RWPE2 (cell line): ENCODE data around the gene CTXND1.

Experiments
- ATAC-seq: fragments of 200-7000 bp; cut with Tn5 transposase; 3 replicates; pipeline ENCODE4 v1.9.1; 2021; ENCODE audit warnings: low read depth
- DNase-seq: peaks from one replicate; pipeline ENCODE4 v3.0.0-alpha.2; 2020; ENCODE audit warnings: low spot score
- H3K27ac ChIP-seq: fragments of 450-650 bp; 2 replicates; pipeline ENCODE4 v1.5.1; 2017; ENCODE audit warnings: mild to moderate bottlenecking; ENCODE audit not compliant: poor library complexity, severe bottlenecking
- H3K27me3 ChIP-seq: fragments of 250-450 bp; sonication (Bioruptor Pico); 2 replicates; pipeline ENCODE4 v1.5.1; 2021; ENCODE audit warnings: mild to moderate bottlenecking, moderate library complexity; ENCODE audit not compliant: insufficient read depth, poor library complexity, severe bottlenecking
- H3K36me3 ChIP-seq: fragments of 250-450 bp; sonication (Bioruptor Pico); 2 replicates; pipeline ENCODE4 v1.5.1; 2020; ENCODE audit warnings: low read depth, mild to moderate bottlenecking, moderate library complexity
- H3K4me1 ChIP-seq: fragments of 250-450 bp; sonication (Bioruptor Pico); 2 replicates; pipeline ENCODE4 v1.5.1; 2021; ENCODE audit warnings: mild to moderate bottlenecking, moderate library complexity; ENCODE audit not compliant: insufficient read depth, poor library complexity, severe bottlenecking
- H3K4me3 ChIP-seq: fragments of 250-450 bp; sonication (Bioruptor Pico); 2 replicates; pipeline ENCODE4 v1.5.1; 2021; ENCODE audit warnings: mild to moderate bottlenecking, moderate library complexity; ENCODE audit not compliant: severe bottlenecking
- H3K9me3 ChIP-seq: fragments of 250-450 bp; sonication (Bioruptor Pico); 2 replicates; pipeline ENCODE4 v1.5.1; 2021; ENCODE audit warnings: mild to moderate bottlenecking, moderate library complexity; ENCODE audit not compliant: severe bottlenecking
- CTCF ChIP-seq: fragments of 450-650 bp; IDR thresholded peaks from one replicate; pipeline ENCODE4 v1.5.1; 2017; ENCODE audit warnings: mild to moderate bottlenecking, moderate library complexity; ENCODE audit not compliant: poor library complexity, severe bottlenecking

CTXND1 gene

GRCh38 chr15:80277147-80277546 lies 25.1 kb upstream of the CTXND1 start:
- no peak for TF ChIP-seq CTCF
- Histone ChIP-seq H3K4me1 (no peaks in the 10 kb centered on the region), H3K27ac (no peak overlapping the region), H3K27me3 (peaks cover under 1% of the 10 kb centered on the region), H3K4me3 (no peak overlapping the region), H3K9me3 (no peaks in the 10 kb centered on the region), H3K36me3 (no peaks in the 10 kb centered on the region)
- DNase-seq (no peak), ATAC-seq (no peak)

GRCh38 chr15:80275961-80276360 lies 23.9 kb upstream of the CTXND1 start:
- no peak for TF ChIP-seq CTCF
- ATAC-seq (peak; percentile 78), DNase-seq (no peak)

GRCh38 chr15:80274996-80275395 lies 23.0 kb upstream of the CTXND1 start:
- Histone ChIP-seq H3K4me1 (no peaks in the 10 kb centered on the region), H3K27ac (no peak overlapping the region), H3K9me3 (no peaks in the 10 kb centered on the region), H3K4me3 (no peak overlapping the region), H3K27me3 (peaks cover 7% of the 10 kb centered on the region), H3K36me3 (no peaks in the 10 kb centered on the region)
- TF ChIP-seq CTCF: no peak
- ATAC-seq (no peak), DNase-seq (no peak)

More at GRCh38 chr15:80275961-80276360, 23.9 kb upstream of the CTXND1 start:
- H3K9me3 ChIP-seq: no peaks in the 10 kb centered on the region
- H3K4me3 ChIP-seq: no peak overlapping the region
- H3K4me1 ChIP-seq: no peaks in the 10 kb centered on the region
- H3K27me3 ChIP-seq: peaks cover 7% of the 10 kb centered on the region
- H3K27ac ChIP-seq: no peak overlapping the region
- H3K36me3 ChIP-seq: no peaks in the 10 kb centered on the region

GRCh38 chr15:80274554-80274953 lies 22.5 kb upstream of the CTXND1 start:
- Histone ChIP-seq H3K4me1 (no peaks in the 10 kb centered on the region), H3K27ac (no peak overlapping the region), H3K36me3 (no peaks in the 10 kb centered on the region), H3K27me3 (peaks cover 7% of the 10 kb centered on the region), H3K9me3 (no peaks in the 10 kb centered on the region), H3K4me3 (no peak overlapping the region)
- no peak for ATAC-seq
- DNase-seq: no peak
- no peak for TF ChIP-seq CTCF

- Histone ChIP-seq H3K4me3 (no peak overlapping the region), H3K27me3 (peaks cover 7% of the 10 kb centered on the region), H3K4me1 (no peaks in the 10 kb centered on the region), H3K9me3 (no peaks in the 10 kb centered on the region), H3K27ac (no peak overlapping the region), H3K36me3 (no peaks in the 10 kb centered on the region)
- DNase-seq (no peak), ATAC-seq (no peak)
- no peak for TF ChIP-seq CTCF
Measured at GRCh38 chr15:80272987-80273386, 21.0 kb upstream of the CTXND1 start.
